SJCRH30 (cell line): ENCODE data around the gene COL4A4. TPM values are rescaled to one million over a fixed set of nuclear protein-coding genes. Genes with fewer than 3 reads are reported as not detected.

Source experiments
- DNase-seq, 2 experiments: peaks; one replicate each; pipeline ENCODE4 v3.0.0-alpha.2; 2015 to 2020
- H3K27ac ChIP-seq: fragments of 250-450 bp; sonication (Bioruptor Pico); 2 replicates; pipeline ENCODE4 v1.5.1; 2020; ENCODE audit warnings: mild to moderate bottlenecking, moderate library complexity
- H3K27me3 ChIP-seq: fragments of 250-450 bp; sonication (Bioruptor Pico); 2 replicates; pipeline ENCODE4 v1.5.1; 2020; ENCODE audit warnings: mild to moderate bottlenecking, moderate library complexity
- H3K36me3 ChIP-seq: fragments of 250-450 bp; sonication (Bioruptor Pico); 2 replicates; pipeline ENCODE4 v1.5.1; 2020; ENCODE audit warnings: mild to moderate bottlenecking, moderate library complexity
- H3K4me1 ChIP-seq: fragments of 250-450 bp; sonication (Bioruptor Pico); 2 replicates; pipeline ENCODE4 v1.5.1; 2020; ENCODE audit warnings: mild to moderate bottlenecking, moderate library complexity
- H3K4me3 ChIP-seq: fragments of 250-450 bp; sonication (Bioruptor Pico); 2 replicates; pipeline ENCODE4 v1.5.1; 2020; ENCODE audit warnings: mild to moderate bottlenecking, moderate library complexity
- H3K9me3 ChIP-seq: fragments of 250-450 bp; sonication (Bioruptor Pico); replicated peaks from 2 replicates; pipeline ENCODE4 v1.5.1; 2020; ENCODE audit warnings: mild to moderate bottlenecking, moderate library complexity
- total RNA-seq: library from RNA; depleted of rRNA; stranded (reverse); fragments of >200 nt; shearing (Covaris generic); gene quantifications from 2 replicates; pipeline ENCODE4 v1.2.3, GENCODE V29; 2014

The COL4A4 gene
- total RNA-seq, 1 experiment from 2014 or later: not detected

GRCh38 chr2:227043981-227044380, 120.0 kb downstream of the COL4A4 start:
- Histone ChIP-seq H3K36me3 (no peaks in the 10 kb centered on the region), H3K27ac (no peak overlapping the region), H3K9me3 (no peaks in the 10 kb centered on the region), H3K4me1 (no peaks in the 10 kb centered on the region), H3K4me3 (no peak overlapping the region), H3K27me3 (no peaks in the 10 kb centered on the region)
- DNase-seq: no peak

GRCh38 chr2:227038550-227039189, 125.3 kb downstream of the COL4A4 start:
- H3K4me3 ChIP-seq: no peak overlapping the region
- no peaks in the 10 kb centered on the region for H3K9me3 ChIP-seq
- no peak overlapping the region for H3K27ac ChIP-seq
- no peaks in the 10 kb centered on the region for H3K27me3 ChIP-seq
- no peaks in the 10 kb centered on the region for H3K4me1 ChIP-seq
- no peaks in the 10 kb centered on the region for H3K36me3 ChIP-seq
- no peak for DNase-seq

- H3K27ac ChIP-seq: no peak overlapping the region
- no peaks in the 10 kb centered on the region for H3K36me3 ChIP-seq
- no peaks in the 10 kb centered on the region for H3K9me3 ChIP-seq
- no peaks in the 10 kb centered on the region for H3K4me1 ChIP-seq
- DNase-seq: no peak
- H3K27me3 ChIP-seq: no peaks in the 10 kb centered on the region
- H3K4me3 ChIP-seq: no peak overlapping the region
Observed at GRCh38 chr2:227036527-227036926, 127.5 kb downstream of the COL4A4 start.

- Histone ChIP-seq H3K4me3 (no peak overlapping the region), H3K4me1 (no peaks in the 10 kb centered on the region), H3K36me3 (no peaks in the 10 kb centered on the region), H3K9me3 (no peaks in the 10 kb centered on the region), H3K27me3 (no peaks in the 10 kb centered on the region), H3K27ac (no peak overlapping the region)
- no peak for DNase-seq
Observed at GRCh38 chr2:227035711-227036367, 128.2 kb downstream of the COL4A4 start.

- peak; percentile 21 to 43 for DNase-seq
- Histone ChIP-seq H3K36me3 (no peaks in the 10 kb centered on the region), H3K4me3 (no peak overlapping the region), H3K4me1 (no peaks in the 10 kb centered on the region), H3K27ac (no peak overlapping the region), H3K27me3 (no peaks in the 10 kb centered on the region), H3K9me3 (no peaks in the 10 kb centered on the region)
Observed at GRCh38 chr2:227033471-227034148, 130.4 kb downstream of the COL4A4 start.

- no peak overlapping the region for H3K4me3 ChIP-seq
Observed at GRCh38 chr2:227031379-227031778, 132.6 kb downstream of the COL4A4 start.

GRCh38 chr2:227030789-227031188, 133.2 kb downstream of the COL4A4 start:
- Histone ChIP-seq H3K36me3 (no peaks in the 10 kb centered on the region), H3K4me3 (no peak overlapping the region), H3K27me3 (no peaks in the 10 kb centered on the region), H3K9me3 (no peaks in the 10 kb centered on the region), H3K27ac (no peak overlapping the region), H3K4me1 (no peaks in the 10 kb centered on the region)
- no peak for DNase-seq

More at GRCh38 chr2:227031379-227031778, 132.6 kb downstream of the COL4A4 start:
- no peaks in the 10 kb centered on the region for H3K4me1 ChIP-seq
- no peaks in the 10 kb centered on the region for H3K9me3 ChIP-seq
- no peaks in the 10 kb centered on the region for H3K27me3 ChIP-seq
- no peak overlapping the region for H3K27ac ChIP-seq
- no peaks in the 10 kb centered on the region for H3K36me3 ChIP-seq
- no peak for DNase-seq

GRCh38 chr2:227029426-227030105, 134.4 kb downstream of the COL4A4 start:
- H3K27ac ChIP-seq: no peak overlapping the region
- H3K4me1 ChIP-seq: no peaks in the 10 kb centered on the region
- no peaks in the 10 kb centered on the region for H3K27me3 ChIP-seq
- no peak for DNase-seq
- H3K4me3 ChIP-seq: no peak overlapping the region
- no peaks in the 10 kb centered on the region for H3K36me3 ChIP-seq
- no peaks in the 10 kb centered on the region for H3K9me3 ChIP-seq

- H3K4me3 ChIP-seq: no peak overlapping the region
- H3K4me1 ChIP-seq: no peaks in the 10 kb centered on the region
- DNase-seq: no peak
- no peaks in the 10 kb centered on the region for H3K27me3 ChIP-seq
- no peak overlapping the region for H3K27ac ChIP-seq
- no peaks in the 10 kb centered on the region for H3K36me3 ChIP-seq
- H3K9me3 ChIP-seq: no peaks in the 10 kb centered on the region
Observed at GRCh38 chr2:227025510-227025909, 138.5 kb downstream of the COL4A4 start.

GRCh38 chr2:227022608-227023007, 141.4 kb downstream of the COL4A4 start:
- Histone ChIP-seq H3K36me3 (no peaks in the 10 kb centered on the region), H3K4me3 (no peak overlapping the region), H3K4me1 (no peaks in the 10 kb centered on the region), H3K27me3 (no peaks in the 10 kb centered on the region), H3K27ac (no peak overlapping the region), H3K9me3 (no peaks in the 10 kb centered on the region)
- DNase-seq: no peak

- Histone ChIP-seq H3K4me1 (no peaks in the 10 kb centered on the region), H3K9me3 (no peaks in the 10 kb centered on the region), H3K36me3 (no peaks in the 10 kb centered on the region), H3K27me3 (no peaks in the 10 kb centered on the region), H3K27ac (no peak overlapping the region), H3K4me3 (no peak overlapping the region)
- no peak for DNase-seq
Observed at GRCh38 chr2:227020416-227020815, 143.6 kb downstream of the COL4A4 start.

GRCh38 chr2:227016894-227017293, 147.1 kb downstream of the COL4A4 start:
- Histone ChIP-seq H3K9me3 (no peaks in the 10 kb centered on the region), H3K4me1 (no peaks in the 10 kb centered on the region), H3K36me3 (no peaks in the 10 kb centered on the region), H3K4me3 (no peak overlapping the region), H3K27me3 (no peaks in the 10 kb centered on the region), H3K27ac (no peak overlapping the region)
- no peak for DNase-seq

- no peaks in the 10 kb centered on the region for H3K36me3 ChIP-seq
- no peak for DNase-seq
- H3K4me1 ChIP-seq: no peaks in the 10 kb centered on the region
- H3K4me3 ChIP-seq: no peak overlapping the region
- no peaks in the 10 kb centered on the region for H3K27me3 ChIP-seq
- no peak overlapping the region for H3K27ac ChIP-seq
- no peaks in the 10 kb centered on the region for H3K9me3 ChIP-seq
Observed at GRCh38 chr2:227013881-227014280, 150.1 kb downstream of the COL4A4 start.

- H3K4me1 ChIP-seq: no peaks in the 10 kb centered on the region
- H3K4me3 ChIP-seq: no peak overlapping the region
- no peaks in the 10 kb centered on the region for H3K27me3 ChIP-seq
- no peak overlapping the region for H3K27ac ChIP-seq
- no peaks in the 10 kb centered on the region for H3K9me3 ChIP-seq
- DNase-seq: no peak
- H3K36me3 ChIP-seq: no peaks in the 10 kb centered on the region
Observed at GRCh38 chr2:227013330-227013729, 150.7 kb downstream of the COL4A4 start.

GRCh38 chr2:227010433-227010832, 153.6 kb downstream of the COL4A4 start:
- H3K27ac ChIP-seq: no peak overlapping the region
- no peaks in the 10 kb centered on the region for H3K27me3 ChIP-seq
- no peaks in the 10 kb centered on the region for H3K9me3 ChIP-seq
- no peak overlapping the region for H3K4me3 ChIP-seq
- no peak for DNase-seq
- no peaks in the 10 kb centered on the region for H3K4me1 ChIP-seq
- no peaks in the 10 kb centered on the region for H3K36me3 ChIP-seq
